NCI-H2107 treated with DMSO at 0.1 percent for 48 hours (cell line): ENCODE results near the gene FHIP1B.
"Not testable (repeated sequence)": the region's sequence is repeated elsewhere in the genome, so short reads cannot be mapped to it uniquely, and the experiment has no call there.

Experiments used
- DNase-seq: peaks from one replicate; lab custom pipeline; 2025; ENCODE audit not compliant: unreplicated experiment; lab: John Stamatoyannopoulos, UW

FHIP1B gene

GRCh38 chr11:6234387-6235107, at the start of gene FHIP1B:
FHIP1B (minus strand) TSS chr11:6234636; CDS start chr11:6224516, 10,120 bp downstream.
- DNase-seq, result peak; percentile 99

- DNase-seq, result no peak
These were observed 49.1 kb upstream of the FHIP1B start for GRCh38 chr11:6283453-6284023.

DNA sequence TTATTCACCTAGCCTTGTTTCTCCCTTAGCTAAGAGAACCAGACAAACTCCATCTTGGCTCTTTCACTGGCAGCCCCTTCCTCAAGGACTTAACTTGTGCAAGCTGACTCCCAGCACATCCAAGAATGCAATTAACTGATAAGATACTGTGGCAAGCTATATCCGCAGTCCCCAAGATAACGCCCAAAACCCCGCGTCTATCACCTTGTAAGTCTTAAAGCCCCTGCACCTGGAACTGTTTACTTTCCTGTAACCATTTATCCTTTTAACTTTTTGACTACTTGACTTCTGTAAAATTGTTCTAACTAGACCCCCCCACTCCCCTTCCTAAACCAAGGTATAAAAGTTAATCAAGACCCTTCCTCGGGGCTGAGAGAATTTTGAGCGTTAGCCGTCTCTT, 46.4 kb upstream of the FHIP1B start:
- DNase-seq, result not testable (repeated sequence)

DNA sequence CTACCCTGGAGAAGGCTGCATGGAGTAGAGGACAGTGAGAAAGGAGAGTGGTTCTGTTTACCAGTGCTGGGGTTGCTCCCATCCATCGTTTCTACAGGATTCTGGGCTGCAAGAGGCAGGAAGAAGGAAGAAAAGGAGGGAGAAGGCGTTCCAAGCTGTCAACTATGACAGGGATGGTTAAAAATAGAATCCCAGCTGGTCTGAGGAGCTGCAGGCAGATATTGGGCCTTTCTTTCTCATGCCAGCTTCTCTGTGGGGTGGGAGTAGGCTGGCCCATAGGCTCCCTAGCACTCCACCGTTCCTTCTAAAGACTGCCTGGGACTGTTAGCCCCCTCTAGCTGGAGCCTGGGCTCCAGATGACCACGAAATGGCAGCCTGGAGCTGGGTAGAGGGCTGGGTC, 38.8 kb upstream of the FHIP1B start:
- no peak for DNase-seq

DNA sequence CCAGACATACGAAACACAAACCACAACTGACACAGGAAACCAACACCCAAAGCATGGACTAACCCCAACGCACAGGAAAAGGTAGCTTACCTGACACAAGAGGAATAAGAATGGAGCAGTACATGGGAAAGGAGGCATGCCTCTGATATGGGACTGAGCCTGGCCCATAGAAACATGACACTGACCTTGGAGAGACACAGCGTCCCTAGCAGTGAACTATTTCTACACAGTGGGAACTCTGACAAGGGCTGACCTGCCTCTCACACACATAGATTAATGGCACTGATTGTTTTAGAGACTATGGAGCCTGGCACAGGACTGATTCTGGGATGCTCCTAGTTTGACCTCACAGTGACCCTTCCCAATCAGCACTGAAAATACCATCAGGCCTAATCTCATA, 37.2 kb upstream of the FHIP1B start:
- DNase-seq, result no peak

DNA sequence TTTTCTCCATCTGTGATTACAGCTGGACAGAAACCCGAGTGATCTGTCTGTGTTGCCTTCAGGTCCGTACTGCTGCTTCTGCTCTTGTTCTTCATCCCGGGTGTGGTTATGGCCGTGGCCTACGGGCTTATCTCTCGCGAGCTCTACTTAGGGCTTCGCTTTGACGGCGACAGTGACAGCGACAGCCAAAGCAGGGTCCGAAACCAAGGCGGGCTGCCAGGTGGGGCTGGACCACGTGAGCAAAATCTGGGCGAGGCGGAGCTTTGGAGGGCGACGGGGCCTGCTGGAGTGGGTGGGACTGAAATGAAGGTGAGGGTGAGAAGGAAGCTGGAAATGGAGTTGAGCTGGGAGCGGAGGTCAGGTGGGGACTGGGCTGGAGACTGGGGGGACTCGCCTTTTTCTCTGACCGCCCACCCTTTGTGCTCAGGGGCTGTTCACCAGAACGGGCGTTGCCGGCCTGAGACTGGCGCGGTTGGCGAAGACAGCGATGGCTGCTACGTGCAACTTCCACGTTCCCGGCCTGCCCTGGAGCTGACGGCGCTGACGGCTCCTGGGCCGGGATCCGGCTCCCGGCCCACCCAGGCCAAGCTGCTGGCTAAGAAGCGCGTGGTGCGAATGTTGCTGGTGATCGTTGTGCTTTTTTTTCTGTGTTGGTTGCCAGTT, 36.3 kb upstream of the FHIP1B start:
- DNase-seq, result no peak

GRCh38 chr11:6269994-6270393, 35.6 kb upstream of the FHIP1B start:
- no peak for DNase-seq

DNA sequence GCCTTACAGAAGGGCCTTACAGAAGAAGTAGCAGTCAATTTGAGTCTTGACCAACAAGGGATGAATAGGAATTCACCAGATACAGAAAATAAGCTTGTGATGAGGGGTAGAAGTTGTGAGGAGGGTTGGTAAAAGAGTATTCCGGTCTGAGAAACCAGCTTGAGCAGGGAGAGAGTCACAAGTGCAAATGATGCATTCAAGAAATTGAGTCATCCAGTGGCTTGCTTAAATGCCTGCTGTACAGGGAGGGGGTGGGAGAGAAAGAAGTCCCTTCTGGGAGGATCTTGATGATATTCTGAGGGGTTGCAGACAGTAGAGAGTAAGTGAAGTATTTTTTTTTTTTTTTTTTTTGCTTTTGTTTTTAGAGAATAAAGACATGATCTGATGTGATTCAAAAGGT, 34.4 kb upstream of the FHIP1B start:
- no peak for DNase-seq

- no peak for DNase-seq
These were observed 29.2 kb upstream of the FHIP1B start for GRCh38 chr11:6263662-6264061.

GRCh38 chr11:6260207-6260726, 25.8 kb upstream of the FHIP1B start:
- no peak for DNase-seq

- DNase-seq, result no peak
These were observed 24.2 kb upstream of the FHIP1B start for GRCh38 chr11:6258571-6259081.

GRCh38 chr11:6258141-6258540, 23.7 kb upstream of the FHIP1B start:
- DNase-seq, result no peak

DNA sequence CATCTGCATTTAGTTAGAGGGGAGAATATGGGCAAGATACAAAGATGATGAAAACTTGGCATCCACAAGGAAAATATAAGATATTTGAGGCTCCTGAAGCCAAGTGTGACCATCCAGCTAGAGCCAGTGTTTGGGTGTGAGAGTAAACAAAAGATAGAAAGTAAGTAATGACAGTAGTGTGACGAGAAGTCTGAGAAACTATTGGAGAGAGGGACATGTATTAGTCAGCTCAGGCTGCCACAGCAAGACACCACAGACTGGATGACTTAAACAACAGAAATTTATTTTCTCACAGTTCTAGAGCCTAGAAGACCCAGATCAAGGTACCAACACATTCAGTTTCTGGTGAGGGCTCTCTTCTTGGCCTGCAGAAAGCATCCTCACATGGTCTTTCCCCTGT, 18.8 kb upstream of the FHIP1B start:
- no peak for DNase-seq

- DNase-seq, result no peak
These were observed 17.6 kb upstream of the FHIP1B start for GRCh38 chr11:6251990-6252473.

DNA sequence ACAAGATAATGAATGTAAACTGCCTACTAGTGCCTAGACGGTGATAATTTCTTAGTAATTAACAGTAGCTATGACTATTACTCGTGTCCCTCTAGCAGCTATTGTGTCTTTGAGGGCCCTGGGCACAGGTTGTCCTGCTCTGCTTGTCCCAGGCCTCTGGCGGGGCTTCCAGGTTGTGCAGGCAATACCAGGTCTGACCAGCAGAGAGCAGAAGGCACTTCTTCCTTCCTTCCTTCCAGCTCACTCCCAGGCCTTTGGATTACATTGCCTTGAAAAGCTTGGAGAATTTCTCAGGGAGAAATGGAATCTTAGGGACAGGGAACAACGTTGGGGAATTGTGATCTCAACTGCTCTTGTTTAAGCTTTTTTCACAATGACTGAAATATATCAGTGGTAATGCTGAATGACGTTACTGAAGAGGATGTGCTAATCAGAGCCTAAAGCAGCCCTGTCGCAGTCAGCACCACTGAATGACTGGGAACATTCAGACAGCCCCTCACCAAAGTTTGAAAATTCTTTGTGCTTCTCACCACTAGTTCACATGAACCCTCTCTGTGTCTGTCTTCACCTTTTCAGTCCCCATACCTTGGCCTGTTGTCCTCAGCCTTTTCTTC, 16.8 kb upstream of the FHIP1B start:
- peak; percentile 9 for DNase-seq

DNA sequence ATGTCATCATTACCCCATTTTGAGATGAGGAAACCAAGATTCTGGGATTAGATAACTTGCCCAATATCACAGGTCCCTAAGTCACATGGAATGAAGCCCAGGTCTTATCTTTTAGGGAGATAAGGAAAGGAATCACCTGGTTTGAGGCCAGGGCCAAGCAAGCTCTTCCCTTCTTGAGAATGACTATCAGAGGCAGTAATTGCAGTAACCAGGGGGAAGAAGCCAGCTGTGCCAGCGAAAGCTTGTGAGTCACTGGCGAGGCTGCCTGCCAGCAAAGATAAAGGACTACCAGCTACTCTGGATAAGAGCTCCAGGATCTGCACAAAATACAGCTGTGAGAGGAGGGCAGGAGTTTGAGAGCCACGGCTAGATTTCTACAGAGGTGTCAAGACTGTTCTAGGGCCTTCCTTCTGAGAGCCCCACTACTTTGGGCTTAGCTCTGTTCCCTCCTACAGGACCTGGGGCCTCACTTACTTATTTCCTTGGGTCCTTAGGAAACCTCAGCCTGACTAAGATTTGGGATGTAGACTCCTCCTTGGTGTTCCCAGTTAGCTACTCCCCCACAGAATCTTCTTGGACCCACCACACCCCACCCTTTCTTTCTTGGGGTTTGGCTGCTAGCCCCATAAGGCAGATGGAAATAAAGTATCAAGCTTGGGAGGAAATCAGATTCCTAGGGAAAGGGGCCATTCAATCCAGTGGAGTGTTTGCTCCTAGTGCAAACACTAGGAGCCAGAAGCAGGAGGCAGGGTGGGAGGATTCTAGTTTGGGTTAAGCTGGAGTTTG, 15.5 kb upstream of the FHIP1B start:
- no peak for DNase-seq

GRCh38 chr11:6248897-6249296, 14.5 kb upstream of the FHIP1B start:
- not testable (repeated sequence) for DNase-seq

DNA sequence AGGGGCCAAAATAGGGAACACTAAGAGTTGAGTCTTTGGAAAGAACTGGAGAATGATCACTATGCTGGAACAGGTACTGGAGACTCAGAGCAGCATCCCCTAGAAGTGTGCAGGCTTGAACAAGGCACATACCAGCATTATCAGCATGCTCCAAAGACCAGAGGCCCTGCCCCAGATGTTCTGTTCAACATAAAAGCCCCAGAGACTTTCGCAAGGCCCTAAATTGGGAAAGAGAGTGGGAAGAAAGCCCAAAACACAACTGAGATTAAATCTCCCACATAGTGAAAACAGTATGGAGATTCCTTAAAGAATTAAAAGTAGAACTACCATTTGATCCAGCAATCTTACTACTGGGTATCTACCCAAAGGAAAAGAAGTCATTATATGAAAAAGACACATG, 13.8 kb upstream of the FHIP1B start:
- no peak for DNase-seq

- no peak for DNase-seq
These were observed 11.1 kb upstream of the FHIP1B start for GRCh38 chr11:6245536-6245935.

DNA sequence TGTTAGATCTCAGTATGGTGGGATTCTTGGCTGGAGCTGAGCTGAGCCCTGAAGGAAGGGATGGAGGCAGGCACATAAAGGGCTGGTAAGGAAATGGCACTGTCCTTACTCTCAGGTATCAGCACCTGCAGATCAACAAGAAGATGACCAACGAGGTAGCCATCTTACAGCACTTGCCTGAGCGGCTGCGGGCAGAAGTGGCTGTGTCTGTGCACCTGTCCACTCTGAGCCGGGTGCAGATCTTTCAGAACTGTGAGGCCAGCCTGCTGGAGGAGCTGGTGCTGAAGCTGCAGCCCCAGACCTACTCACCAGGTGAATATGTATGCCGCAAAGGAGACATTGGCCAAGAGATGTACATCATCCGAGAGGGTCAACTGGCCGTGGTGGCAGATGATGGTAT, 6.9 kb upstream of the FHIP1B start:
- DNase-seq, result no peak

DNA sequence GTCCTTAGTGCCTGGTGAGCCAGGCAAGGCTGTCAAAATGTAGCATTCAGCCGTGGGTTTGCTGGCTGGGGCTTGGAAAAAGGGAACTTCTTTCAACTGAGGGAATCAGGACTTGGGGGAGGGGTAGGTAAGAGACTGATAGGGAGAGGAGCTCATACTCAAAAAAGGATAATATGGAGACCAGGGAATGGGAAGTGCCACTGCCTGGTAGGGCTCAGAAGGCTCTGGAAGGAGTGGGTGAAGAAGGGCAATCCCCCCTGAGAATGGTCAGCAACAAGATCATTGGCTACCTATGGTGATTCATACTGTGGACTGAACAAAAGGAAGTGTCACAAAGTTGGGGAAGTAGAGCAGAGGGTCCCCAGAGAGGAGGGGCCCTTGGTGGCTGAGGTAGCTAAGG, 6.3 kb upstream of the FHIP1B start:
- no peak for DNase-seq
